Right lobe of liver (tissue), 4 donors: ENCODE measurements around the gene RAB35.

ENCODE experiments used
- POLR2A ChIP-seq: fragments of 450-650 bp; IDR thresholded peaks from one replicate; pipeline ENCODE4 v1.6.1; 2017; ENCODE audit warnings: antibody characterized with exemption, mild to moderate bottlenecking
- TF ChIP-seq, protein P1 (sequence below), 4 donors: fragments of 200-600 bp in 3 of 4; fragments of 450-650 bp in 1 of 4; IDR thresholded peaks; one replicate each; pipeline versions ENCODE4 v1.5.1 to v1.8.0; 2016 to 2022; ENCODE audit warnings: antibody characterized with exemption in 4 of 4, mild to moderate bottlenecking in 2 of 4
- donor health status: DM: no; HTN: no; CAD: no.
- donor health status: DM: no; HTN: no; CAD: no.
- donor health status: DM: no; HTN: yes; CAD: no.

DNA sequence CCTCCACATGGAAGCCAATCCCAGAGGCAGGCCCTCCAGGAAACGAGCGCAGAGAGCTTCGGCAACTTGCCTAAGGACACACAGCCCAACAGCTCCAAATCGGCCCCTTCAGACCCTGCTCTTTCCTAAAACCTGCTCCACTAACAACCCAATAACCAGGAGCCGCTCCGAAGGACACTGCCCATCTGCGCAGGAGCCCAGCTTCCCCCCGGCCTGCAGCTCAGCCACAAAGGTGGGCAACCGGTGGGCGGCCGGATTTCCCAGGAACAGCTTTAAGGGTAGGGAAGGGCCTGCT, 13.6 kb downstream of the RAB35 start:
- no peak for TF ChIP-seq POLR2A
- TF ChIP-seq, protein P1, sequence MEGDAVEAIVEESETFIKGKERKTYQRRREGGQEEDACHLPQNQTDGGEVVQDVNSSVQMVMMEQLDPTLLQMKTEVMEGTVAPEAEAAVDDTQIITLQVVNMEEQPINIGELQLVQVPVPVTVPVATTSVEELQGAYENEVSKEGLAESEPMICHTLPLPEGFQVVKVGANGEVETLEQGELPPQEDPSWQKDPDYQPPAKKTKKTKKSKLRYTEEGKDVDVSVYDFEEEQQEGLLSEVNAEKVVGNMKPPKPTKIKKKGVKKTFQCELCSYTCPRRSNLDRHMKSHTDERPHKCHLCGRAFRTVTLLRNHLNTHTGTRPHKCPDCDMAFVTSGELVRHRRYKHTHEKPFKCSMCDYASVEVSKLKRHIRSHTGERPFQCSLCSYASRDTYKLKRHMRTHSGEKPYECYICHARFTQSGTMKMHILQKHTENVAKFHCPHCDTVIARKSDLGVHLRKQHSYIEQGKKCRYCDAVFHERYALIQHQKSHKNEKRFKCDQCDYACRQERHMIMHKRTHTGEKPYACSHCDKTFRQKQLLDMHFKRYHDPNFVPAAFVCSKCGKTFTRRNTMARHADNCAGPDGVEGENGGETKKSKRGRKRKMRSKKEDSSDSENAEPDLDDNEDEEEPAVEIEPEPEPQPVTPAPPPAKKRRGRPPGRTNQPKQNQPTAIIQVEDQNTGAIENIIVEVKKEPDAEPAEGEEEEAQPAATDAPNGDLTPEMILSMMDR (IDR thresholded peaks at IDR 0.05): no peak
